HepG2 (cell line): ENCODE measurements around the gene GPT2. TPM values are rescaled to one million over a fixed set of nuclear protein-coding genes. Genes with fewer than 3 reads are reported as not detected.

Experiments
- BRD4 ChIP-seq: sonication (generic); formaldehyde crosslinking; IDR thresholded peaks from 2 replicates; pipeline ENCODE4 v1.4.0; 2020; ENCODE audit warnings: missing genetic modification reagents
- CC2D1A ChIP-seq: sonication (generic); formaldehyde crosslinking; IDR thresholded peaks from 2 replicates; pipeline ENCODE4 v1.8.1; 2023; ENCODE audit warnings: mild to moderate bottlenecking, missing genetic modification reagents
- CREBL2 ChIP-seq: sonication (generic); formaldehyde crosslinking; IDR thresholded peaks from 2 replicates; pipeline ENCODE4 v1.8.1; 2023; ENCODE audit warnings: missing genetic modification reagents, mild to moderate bottlenecking, borderline replicate concordance
- CTCF ChIP-seq: sonication (generic); formaldehyde crosslinking; IDR thresholded peaks from 2 replicates; pipeline ENCODE4 v1.5.0; 2020; ENCODE audit warnings: mild to moderate bottlenecking, missing genetic modification reagents, moderate library complexity
- ELF3 ChIP-seq: IDR thresholded peaks from 2 replicates; pipeline ENCODE4 v1.6.1; 2016; ENCODE audit warnings: missing genetic modification reagents, missing compliant biosample characterization
- KDM1A ChIP-seq: IDR thresholded peaks from 2 replicates; pipeline ENCODE4 v1.6.1; 2016; ENCODE audit warnings: missing compliant biosample characterization
- NFATC3 ChIP-seq: sonication (generic); formaldehyde crosslinking; IDR thresholded peaks from 2 replicates; pipeline ENCODE4 v1.5.1; 2020; ENCODE audit warnings: mild to moderate bottlenecking, missing genetic modification reagents
- SMYD3 ChIP-seq: sonication (generic); formaldehyde crosslinking; IDR thresholded peaks from 2 replicates; pipeline ENCODE4 v1.8.1; 2023; ENCODE audit warnings: mild to moderate bottlenecking, missing genetic modification reagents
- SNRNP70 ChIP-seq: fragments of 200-400 bp; formaldehyde crosslinking; IDR thresholded peaks from 2 replicates; pipeline ENCODE4 v1.6.1; 2017; ENCODE audit warnings: mild to moderate bottlenecking, low read depth, low read length, moderate library complexity
- STAT5B ChIP-seq: sonication (generic); formaldehyde crosslinking; IDR thresholded peaks from 2 replicates; pipeline ENCODE4 v1.4.0; 2020; ENCODE audit warnings: missing genetic modification reagents
- ZBTB3 ChIP-seq: sonication (generic); formaldehyde crosslinking; IDR thresholded peaks from 2 replicates; pipeline ENCODE4 v1.4.0; 2020; ENCODE audit warnings: low read depth, mild to moderate bottlenecking, moderate library complexity, missing genetic modification reagents, borderline replicate concordance
- ZNF232 ChIP-seq: sonication (generic); formaldehyde crosslinking; IDR thresholded peaks from 2 replicates; pipeline ENCODE4 v1.4.0; 2020; ENCODE audit warnings: missing genetic modification reagents, borderline replicate concordance
- ZNF577 ChIP-seq: sonication (generic); formaldehyde crosslinking; IDR thresholded peaks from 2 replicates; pipeline ENCODE4 v1.4.0; 2020; ENCODE audit warnings: mild to moderate bottlenecking, low read depth, missing genetic modification reagents, borderline replicate concordance
- ZNF605 ChIP-seq: sonication (generic); formaldehyde crosslinking; IDR thresholded peaks from 2 replicates; pipeline ENCODE4 v1.8.0; 2022; ENCODE audit warnings: mild to moderate bottlenecking, missing genetic modification reagents
- ZNF629 ChIP-seq: sonication (generic); formaldehyde crosslinking; conservative IDR thresholded peaks from 2 replicates; pipeline ENCODE4 v1.5.0; 2020; ENCODE audit warnings: missing genetic modification reagents
- ZNF747 ChIP-seq: sonication (generic); formaldehyde crosslinking; IDR thresholded peaks from 2 replicates; pipeline ENCODE4 v1.8.1; 2023; ENCODE audit warnings: missing genetic modification reagents, mild to moderate bottlenecking, borderline replicate concordance
- ZNF781 ChIP-seq: sonication (generic); formaldehyde crosslinking; IDR thresholded peaks from 2 replicates; pipeline ENCODE4 v1.5.1; 2020; ENCODE audit warnings: borderline replicate concordance, mild to moderate bottlenecking, missing genetic modification reagents; ENCODE audit errors: not compliant biosample characterization
- polyA plus RNA-seq, 8 experiments: library from polyadenylated mRNA; depleted of rRNA in 3 of 8; stranded (reverse) in 7 of 8; unstranded in 1 of 8; fragments of >200 nt; fragmentation: Illumina TruSeq in 4 of 8; extraction: Trizol in 4 of 8; gene quantifications; 2 replicates each; pipeline versions ENCODE4 v1.2.1 to v1.2.3, GENCODE V29; 2011 to 2016; ENCODE audit warnings: low read depth in 4 of 8, missing spikeins in 1 of 8, mixed read lengths in 1 of 8; ENCODE audit not compliant: insufficient read depth in 1 of 8
- total RNA-seq, 5 experiments: library from RNA; depleted of rRNA; stranded (reverse); fragments of >200 nt; fragmentation: Illumina TruSeq; extraction: Trizol; gene quantifications; 2 replicates each; pipeline ENCODE4 v1.2.3, GENCODE V29; 2016; ENCODE audit warnings: low read depth in 1 of 5
- TF ChIP-seq, protein P1 (sequence below), 2 experiments: fragments of 450-650 bp in 1 of 2; sonication (generic) in 1 of 2; formaldehyde crosslinking in 1 of 2; IDR thresholded peaks; 2 replicates each; pipeline versions ENCODE4 v1.6.1 to v1.8.0; 2016 to 2022; ENCODE audit warnings: antibody characterized with exemption in 1 of 2, mild to moderate bottlenecking in 1 of 2, missing genetic modification reagents in 1 of 2

The GPT2 gene
- total and polyA plus RNA-seq, 2 of the 13 experiments (the other 11 are each of a cell fraction or from before 2014, with no cell fraction given): 138 to 267 TPM

DNA sequence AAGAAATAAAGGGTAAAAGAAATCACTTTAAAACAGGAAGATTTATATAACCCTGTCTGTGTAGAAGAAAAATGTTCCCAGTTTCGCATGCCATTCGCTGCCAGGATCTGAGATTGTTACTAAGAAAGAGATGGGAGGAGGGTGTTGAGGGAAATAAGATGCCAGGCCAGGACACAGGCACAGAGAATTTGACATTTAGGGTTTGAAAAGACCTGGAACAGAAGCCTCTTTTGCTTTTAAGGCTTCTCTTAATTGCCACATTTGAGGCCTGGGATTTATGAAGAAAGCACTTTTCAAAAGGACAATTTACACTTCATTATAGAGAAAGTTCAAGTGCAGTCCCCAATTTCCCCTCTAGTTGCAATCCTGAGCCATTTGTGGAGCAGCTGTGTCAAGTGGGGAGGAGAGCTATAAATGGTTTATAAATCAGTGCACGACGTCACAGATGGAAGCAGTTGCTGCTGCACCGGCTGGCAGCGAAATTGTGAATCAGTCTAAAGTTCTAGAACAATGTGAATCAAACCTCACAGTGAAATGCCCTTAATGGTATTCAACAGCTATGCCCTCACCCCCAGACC, 26.7 kb upstream of the GPT2 start (continued):
- TF ChIP-seq, protein P1, sequence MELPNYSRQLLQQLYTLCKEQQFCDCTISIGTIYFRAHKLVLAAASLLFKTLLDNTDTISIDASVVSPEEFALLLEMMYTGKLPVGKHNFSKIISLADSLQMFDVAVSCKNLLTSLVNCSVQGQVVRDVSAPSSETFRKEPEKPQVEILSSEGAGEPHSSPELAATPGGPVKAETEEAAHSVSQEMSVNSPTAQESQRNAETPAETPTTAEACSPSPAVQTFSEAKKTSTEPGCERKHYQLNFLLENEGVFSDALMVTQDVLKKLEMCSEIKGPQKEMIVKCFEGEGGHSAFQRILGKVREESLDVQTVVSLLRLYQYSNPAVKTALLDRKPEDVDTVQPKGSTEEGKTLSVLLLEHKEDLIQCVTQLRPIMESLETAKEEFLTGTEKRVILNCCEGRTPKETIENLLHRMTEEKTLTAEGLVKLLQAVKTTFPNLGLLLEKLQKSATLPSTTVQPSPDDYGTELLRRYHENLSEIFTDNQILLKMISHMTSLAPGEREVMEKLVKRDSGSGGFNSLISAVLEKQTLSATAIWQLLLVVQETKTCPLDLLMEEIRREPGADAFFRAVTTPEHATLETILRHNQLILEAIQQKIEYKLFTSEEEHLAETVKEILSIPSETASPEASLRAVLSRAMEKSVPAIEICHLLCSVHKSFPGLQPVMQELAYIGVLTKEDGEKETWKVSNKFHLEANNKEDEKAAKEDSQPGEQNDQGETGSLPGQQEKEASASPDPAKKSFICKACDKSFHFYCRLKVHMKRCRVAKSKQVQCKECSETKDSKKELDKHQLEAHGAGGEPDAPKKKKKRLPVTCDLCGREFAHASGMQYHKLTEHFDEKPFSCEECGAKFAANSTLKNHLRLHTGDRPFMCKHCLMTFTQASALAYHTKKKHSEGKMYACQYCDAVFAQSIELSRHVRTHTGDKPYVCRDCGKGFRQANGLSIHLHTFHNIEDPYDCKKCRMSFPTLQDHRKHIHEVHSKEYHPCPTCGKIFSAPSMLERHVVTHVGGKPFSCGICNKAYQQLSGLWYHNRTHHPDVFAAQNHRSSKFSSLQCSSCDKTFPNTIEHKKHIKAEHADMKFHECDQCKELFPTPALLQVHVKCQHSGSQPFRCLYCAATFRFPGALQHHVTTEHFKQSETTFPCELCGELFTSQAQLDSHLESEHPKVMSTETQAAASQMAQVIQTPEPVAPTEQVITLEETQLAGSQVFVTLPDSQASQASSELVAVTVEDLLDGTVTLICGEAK (IDR thresholded peaks at IDR 0.05): no peak
- TF ChIP-seq, protein P1 (CRISPR knock-in tag; IDR thresholded peaks at IDR 0.05): no peak
- TF ChIP-seq ZNF747 (CRISPR knock-in tag) (no peak), BRD4 (CRISPR knock-in tag) (no peak), CREBL2 (CRISPR knock-in tag) (no peak), ZBTB3 (no peak), KDM1A (no peak), SNRNP70 (no peak), ZNF605 (CRISPR knock-in tag) (no peak), ZNF629 (0 out of 2 replicates have a peak, but pooled peaks have one; percentile 11), ZNF577 (CRISPR knock-in tag) (no peak), CC2D1A (CRISPR knock-in tag) (no peak), STAT5B (no peak), ZNF232 (no peak), SMYD3 (0 out of 2 replicates have a peak, but pooled peaks have one; percentile 29), CTCF (CRISPR knock-in tag) (peak; percentile 49), NFATC3 (0 out of 2 replicates have a peak, but pooled peaks have one; percentile 29), ZNF781 (CRISPR knock-in tag) (peak; percentile 59), ELF3 (no peak)
